ENCODE measurements around the gene BBS9. TPM values are rescaled to one million over a fixed set of nuclear protein-coding genes. Genes with fewer than 3 reads are reported as not detected.

BBS9 gene
- total and polyA plus RNA-seq, 9 of the 15 experiments (the other 6 are each of a cell fraction or from before 2014, with no cell fraction given) = 0.77 to 3.3 (median 2.4) TPM

- FAIRE-seq = no peak
- intact Hi-C loops (cut with micrococcal nuclease) = no loop called here
These were observed 505.2 kb downstream of the BBS9 start for GRCh38 chr7:33634606-33635005.

More at GRCh38 chr7:33634606-33635005, 505.2 kb downstream of the BBS9 start:
- H3K9ac ChIP-seq (ENCODE audit: insufficient read depth in 1 of 2, low read depth in 2 of 2, low read length in 2 of 2) = no peak overlapping the region
- no peak overlapping the region for H2AFZ ChIP-seq (ENCODE audit: low read depth, low read length)
- no peak overlapping the region for H3K4me2 ChIP-seq (ENCODE audit: insufficient read depth, low read length)
- no peaks in the 10 kb centered on the region for H3K79me2 ChIP-seq (ENCODE audit: control insufficient read depth, insufficient read depth, low read length)
- in situ Hi-C loops (cut with MboI) = no loop called here
- no peaks in the 10 kb centered on the region for H4K20me1 ChIP-seq (replicated peaks; ENCODE audit: control insufficient read depth, insufficient read depth, low read length)
- ATAC-seq (no peak), DNase-seq (ENCODE audit: extremely low read depth in 1 of 4, low spot score in 3 of 4) (no peak)
- H3K9me1 ChIP-seq (ENCODE audit: control insufficient read depth, insufficient read depth, low read length) = no peaks in the 10 kb centered on the region
- H3K9me3 ChIP-seq (replicated peaks; ENCODE audit: control insufficient read depth, insufficient read depth, low read depth, low read length) = no peaks in the 10 kb centered on the region
- H3K27me3 ChIP-seq (ENCODE audit: control insufficient read depth in 2 of 2, insufficient read depth in 2 of 2, low read length in 2 of 2) = no peaks in the 10 kb centered on the region
- POLR2A ChIA-PET = interaction anchor here (0.7 kb wide), 1 partner anchor 370 kb away, joined by 3 read pairs; no protein-coding TSS in a partner anchor
- CTCF ChIA-PET (ENCODE audit: low intra/inter-chr PET ratio) = no interaction called here
- BruUV-seq (replicated peaks) = no TSS peak
- TF ChIP-seq CBX8 (IDR thresholded peaks at IDR 0.05; ENCODE audit: borderline replicate concordance, extremely low read depth, low read depth, low read length, poor library complexity, severe bottlenecking) (no peak), CREM (IDR thresholded peaks at IDR 0.05; ENCODE audit: low read depth) (no peak), ZNF253 (CRISPR knock-in tag; conservative IDR thresholded peaks at IDR 0.05) (no peak), SLC30A9 (CRISPR knock-in tag; IDR thresholded peaks at IDR 0.05) (no peak), SAP30 (IDR thresholded peaks at IDR 0.05; ENCODE audit: borderline replicate concordance, insufficient read depth, low read depth, low read length, poor library complexity, severe bottlenecking) (no peak), JUNB (CRISPR knock-in tag; conservative IDR thresholded peaks at IDR 0.05) (no peak), TCF3 (CRISPR knock-in tag; IDR thresholded peaks at IDR 0.05) (no peak), CHCHD3 (CRISPR knock-in tag; IDR thresholded peaks at IDR 0.05) (no peak), NFE2L1 (tag; IDR thresholded peaks at IDR 0.05; ENCODE audit: borderline replicate concordance, low read depth) (no peak), ZNF79 (CRISPR knock-in tag; IDR thresholded peaks at IDR 0.05; ENCODE audit: low read depth) (no peak), GATAD2B (IDR thresholded peaks at IDR 0.05; ENCODE audit: borderline replicate concordance) (no peak), HCFC1 (IDR thresholded peaks at IDR 0.05; ENCODE audit: low read depth, low read length) (no peak), NCOR1 (IDR thresholded peaks at IDR 0.05) (no peak), ELK3 (CRISPR knock-in tag; IDR thresholded peaks at IDR 0.05) (no peak), TOE1 (IDR thresholded peaks at IDR 0.05; ENCODE audit: borderline replicate concordance) (no peak), TOE1 (CRISPR knock-in tag; IDR thresholded peaks at IDR 0.05; ENCODE audit: borderline replicate concordance, low read depth) (no peak), ZNF696 (CRISPR knock-in tag; conservative IDR thresholded peaks at IDR 0.05) (no peak), POLR2G (IDR thresholded peaks at IDR 0.05; ENCODE audit: low read depth, low read length) (no peak), FOXP1 (CRISPR knock-in tag; IDR thresholded peaks at IDR 0.05) (no peak), PHF20 (IDR thresholded peaks at IDR 0.05; ENCODE audit: partially characterized antibody) (no peak), RBM14 (IDR thresholded peaks at IDR 0.05; ENCODE audit: borderline replicate concordance, insufficient read depth, low read depth, low read length) (no peak)
- H3K4me1 ChIP-seq (replicated peaks in 1 of 2; ENCODE audit: control insufficient read depth in 2 of 2, insufficient read depth in 2 of 2, low read length in 2 of 2) = no peaks in the 10 kb centered on the region
- H3K36me3 ChIP-seq (ENCODE audit: control insufficient read depth, insufficient read depth, low read length) = no peaks in the 10 kb centered on the region
- 3% methylated on average over 7 of the region's 7 CpGs for WGBS (ENCODE audit: insufficient coverage, low coverage, missing lambda C conversion rate)
- no peak overlapping the region for H3K27ac ChIP-seq (ENCODE audit: extremely low read depth, low read depth, low read length)
- no peak overlapping the region for H3K4me3 ChIP-seq

All from K562 (cell line).